Esophagus mucosa (tissue), 1 donor: ENCODE measurements around the gene PIGM. TPM values are rescaled to one million over a fixed set of nuclear protein-coding genes. Genes with fewer than 3 reads are reported as not detected.

Experiments used
- ATAC-seq: fragments of 200-7000 bp; cut with Tn5 transposase; one replicate; pipeline ENCODE4 v1.9.1; 2020
- total RNA-seq: library from RNA; stranded (reverse); gene quantifications from one replicate; pipeline ENCODE4 v1.2.4, GENCODE V29; 2023
- donor health status: DM: yes; HTN: yes; CAD: no.

Gene PIGM
- total RNA-seq, 1 donor from 2014 or later, result 3.3 TPM

- ATAC-seq, result no peak
Observed at GRCh38 chr1:159986531-159986930, 45.3 kb downstream of the PIGM start.

- ATAC-seq, result no peak
Observed at GRCh38 chr1:159986093-159986492, 45.7 kb downstream of the PIGM start.

- no peak for ATAC-seq
Observed at GRCh38 chr1:159985473-159985872, 46.3 kb downstream of the PIGM start.

GRCh38 chr1:159983681-159984080 is 48.1 kb downstream of the PIGM start:
- no peak for ATAC-seq

GRCh38 chr1:159982280-159982679 is 49.5 kb downstream of the PIGM start:
- no peak for ATAC-seq

DNA sequence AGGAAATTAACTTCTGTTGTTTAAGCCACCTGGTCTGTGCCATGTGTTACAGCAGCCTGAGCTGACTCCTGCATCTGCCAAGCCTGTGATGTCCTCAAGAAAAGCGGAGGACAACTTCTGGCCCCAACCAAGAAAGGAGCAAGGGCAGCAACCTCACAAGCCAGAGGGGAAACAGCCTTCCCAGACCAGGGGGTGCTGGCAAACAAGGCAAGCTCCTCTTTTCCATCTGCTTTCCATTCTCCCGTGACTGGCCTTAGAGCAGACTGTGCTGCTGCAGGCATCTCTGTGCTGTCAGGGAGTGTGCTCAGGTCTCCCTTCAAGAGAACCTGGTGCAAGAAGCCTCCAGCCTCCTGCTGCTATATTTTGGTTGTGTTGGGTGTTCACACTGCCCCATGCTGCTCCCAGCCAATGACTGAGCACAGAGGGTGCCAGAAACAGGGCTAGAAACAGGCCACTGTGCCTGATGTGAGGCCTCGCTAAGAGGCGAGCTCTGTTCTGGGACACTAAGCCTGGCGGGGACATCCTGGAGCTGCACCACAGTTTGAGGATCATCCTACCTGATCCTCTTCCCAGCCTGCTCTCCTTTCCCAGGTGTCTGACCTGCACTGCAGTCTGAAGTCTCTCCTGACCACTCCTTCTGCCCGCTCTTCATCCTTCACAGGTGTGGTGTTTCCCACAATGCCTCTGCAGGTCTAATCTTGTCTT is 50.3 kb downstream of the PIGM start:
- no peak for ATAC-seq

- no peak for ATAC-seq
Observed at GRCh38 chr1:159980786-159981185, 51.0 kb downstream of the PIGM start.

DNA sequence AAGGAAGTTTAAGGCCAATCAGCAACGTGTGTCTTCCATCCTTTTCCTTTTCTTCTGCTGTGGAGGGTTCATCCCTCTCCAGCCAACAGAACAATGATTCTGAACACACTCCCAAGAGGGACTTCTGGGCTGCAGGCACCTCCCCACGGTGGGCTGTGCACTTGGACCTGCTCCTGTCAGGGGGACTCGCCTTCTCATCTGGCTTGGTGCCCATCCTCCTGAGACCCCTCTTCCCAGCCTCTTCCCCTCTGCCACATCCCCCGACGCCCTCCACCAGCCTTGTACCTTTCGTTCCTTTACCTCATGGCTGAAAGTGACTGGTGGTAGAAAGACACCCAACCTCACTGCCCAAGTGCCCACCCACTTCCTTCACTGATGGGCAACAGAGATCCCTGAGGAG is 51.7 kb downstream of the PIGM start:
- ATAC-seq, result no peak

GRCh38 chr1:159979257-159979656 is 52.5 kb downstream of the PIGM start:
- no peak for ATAC-seq

DNA sequence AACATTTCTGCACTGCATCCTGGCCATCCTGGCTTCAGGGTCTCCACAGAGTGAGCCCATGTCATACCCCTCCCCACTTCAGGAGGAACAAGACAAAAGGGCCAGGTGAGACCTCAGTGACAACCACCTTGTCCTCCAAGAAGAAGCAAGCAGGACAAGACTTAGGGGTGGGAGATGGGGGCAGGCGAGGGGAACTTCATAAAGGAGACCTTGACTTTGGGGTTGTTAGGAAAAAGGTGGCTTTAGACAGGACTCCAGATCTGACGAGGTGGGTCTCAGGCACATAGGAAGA is 53.7 kb downstream of the PIGM start:
- no peak for ATAC-seq

DNA sequence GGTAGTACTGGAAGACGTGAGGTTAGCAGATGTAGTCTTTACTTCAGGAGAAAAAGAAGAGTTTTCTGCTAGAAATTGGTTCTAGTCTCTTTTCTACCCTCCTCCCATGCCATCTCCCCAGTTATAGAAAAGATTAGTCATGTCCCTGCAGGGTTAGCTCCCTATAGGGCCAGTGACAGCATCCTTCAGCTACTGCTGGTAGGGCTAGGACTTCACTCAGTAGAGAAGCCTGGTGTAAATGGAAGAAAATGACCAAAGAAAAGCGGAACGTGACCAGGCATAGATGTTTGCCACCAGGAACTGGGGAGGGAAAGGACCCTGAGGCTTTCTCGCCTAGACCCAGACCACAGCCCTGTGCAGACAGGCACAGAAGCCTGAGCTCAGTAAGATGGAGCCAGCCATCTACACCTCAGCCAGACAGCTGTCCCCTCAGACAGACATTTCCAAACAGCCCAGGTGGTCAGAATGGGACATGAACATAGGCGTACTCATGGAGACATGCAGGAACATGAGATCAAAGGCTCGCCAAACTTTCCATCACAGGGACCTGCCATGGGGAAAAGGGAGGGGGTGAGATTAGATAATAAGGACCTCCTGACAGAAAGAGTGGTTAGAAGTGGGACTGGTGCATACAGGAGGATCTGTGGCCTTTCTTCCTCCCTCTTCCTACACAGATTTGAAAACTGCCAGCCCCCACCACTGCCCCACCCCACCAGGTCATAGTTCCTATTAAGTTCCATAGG is 54.3 kb downstream of the PIGM start:
- ATAC-seq, result no peak

Other genes starting within 250 kb of the PIGM start
- not detected for gene FCRL6, start 229.6 kb downstream of the PIGM start, total RNA-seq
- gene SLAMF8, start 205.1 kb downstream of the PIGM start, total RNA-seq, result 0.80 TPM
- 1.2 TPM for gene VSIG8, start 169.3 kb downstream of the PIGM start, total RNA-seq
- gene CFAP45, start 131.8 kb downstream of the PIGM start, total RNA-seq, result 1.5 TPM
- 406 TPM for gene TAGLN2, start 106.5 kb downstream of the PIGM start, total RNA-seq
- gene IGSF9, start 86.4 kb downstream of the PIGM start, total RNA-seq, result 13.0 TPM
- gene SLAMF9, start 77.8 kb downstream of the PIGM start, total RNA-seq, result 0.28 TPM
- not detected for gene KCNJ10, start 38.2 kb upstream of the PIGM start, total RNA-seq
- not detected for gene KCNJ9, start 49.5 kb upstream of the PIGM start, total RNA-seq
- 13.7 TPM for gene IGSF8, start 66.6 kb upstream of the PIGM start, total RNA-seq
- 0.80 TPM for gene ATP1A2, start 83.8 kb upstream of the PIGM start, total RNA-seq
- gene ATP1A4, start 119.6 kb upstream of the PIGM start, total RNA-seq, result not detected
- gene CASQ1, start 158.6 kb upstream of the PIGM start, total RNA-seq, result 0.28 TPM
- gene PEA15, start 173.4 kb upstream of the PIGM start, total RNA-seq, result 107 TPM
- 46.8 TPM for gene DCAF8, start 230.6 kb upstream of the PIGM start, total RNA-seq